Measurements from ENCODE around the gene CYP2D6.

The CYP2D6 gene

GRCh38 chr22:42090596-42091454 lies 39.8 kb downstream of the CYP2D6 start, which contains the start of gene NDUFA6:
Gene NDUFA6 (minus strand): TSS chr22:42090772. CDS start chr22:42090744, 28 bp downstream.
- in situ Hi-C loops (cut with HindIII; ENCODE audit: low sequenced_read_pairs) = no loop called here
- peak; percentile 99 for DNase-seq (ENCODE audit: low read depth, low spot score)
- TF ChIP-seq, protein P1, sequence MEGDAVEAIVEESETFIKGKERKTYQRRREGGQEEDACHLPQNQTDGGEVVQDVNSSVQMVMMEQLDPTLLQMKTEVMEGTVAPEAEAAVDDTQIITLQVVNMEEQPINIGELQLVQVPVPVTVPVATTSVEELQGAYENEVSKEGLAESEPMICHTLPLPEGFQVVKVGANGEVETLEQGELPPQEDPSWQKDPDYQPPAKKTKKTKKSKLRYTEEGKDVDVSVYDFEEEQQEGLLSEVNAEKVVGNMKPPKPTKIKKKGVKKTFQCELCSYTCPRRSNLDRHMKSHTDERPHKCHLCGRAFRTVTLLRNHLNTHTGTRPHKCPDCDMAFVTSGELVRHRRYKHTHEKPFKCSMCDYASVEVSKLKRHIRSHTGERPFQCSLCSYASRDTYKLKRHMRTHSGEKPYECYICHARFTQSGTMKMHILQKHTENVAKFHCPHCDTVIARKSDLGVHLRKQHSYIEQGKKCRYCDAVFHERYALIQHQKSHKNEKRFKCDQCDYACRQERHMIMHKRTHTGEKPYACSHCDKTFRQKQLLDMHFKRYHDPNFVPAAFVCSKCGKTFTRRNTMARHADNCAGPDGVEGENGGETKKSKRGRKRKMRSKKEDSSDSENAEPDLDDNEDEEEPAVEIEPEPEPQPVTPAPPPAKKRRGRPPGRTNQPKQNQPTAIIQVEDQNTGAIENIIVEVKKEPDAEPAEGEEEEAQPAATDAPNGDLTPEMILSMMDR (IDR thresholded peaks at IDR 0.05; ENCODE audit: low read depth, low read length) = peak; percentile 75
- peak within 1 kb of the TSS; percentile 66 for H3K4me3 ChIP-seq (ENCODE audit: low read depth, low read length)

- in situ Hi-C loops (cut with HindIII; ENCODE audit: low sequenced_read_pairs) = no loop called here
- no peak overlapping the region for H3K4me3 ChIP-seq (ENCODE audit: low read depth, low read length)
- TF ChIP-seq, protein P1 (IDR thresholded peaks at IDR 0.05; ENCODE audit: low read depth, low read length) = no peak
- DNase-seq (ENCODE audit: low read depth, low spot score) = no peak
These were observed 44.6 kb downstream of the CYP2D6 start for GRCh38 chr22:42086051-42086450.

GRCh38 chr22:42084874-42085273 lies 45.7 kb downstream of the CYP2D6 start:
- no peak for DNase-seq (ENCODE audit: low read depth, low spot score)
- H3K4me3 ChIP-seq (ENCODE audit: low read depth, low read length) = no peak overlapping the region
- in situ Hi-C loops (cut with HindIII; ENCODE audit: low sequenced_read_pairs) = no loop called here
- TF ChIP-seq, protein P1 (IDR thresholded peaks at IDR 0.05; ENCODE audit: low read depth, low read length) = no peak

GRCh38 chr22:42083119-42083518 lies 47.5 kb downstream of the CYP2D6 start:
- in situ Hi-C loops (cut with HindIII; ENCODE audit: low sequenced_read_pairs) = no loop called here
- H3K4me3 ChIP-seq (ENCODE audit: low read depth, low read length) = no peak overlapping the region
- TF ChIP-seq, protein P1 (IDR thresholded peaks at IDR 0.05; ENCODE audit: low read depth, low read length) = no peak
- DNase-seq (ENCODE audit: low read depth, low spot score) = no peak

DNA sequence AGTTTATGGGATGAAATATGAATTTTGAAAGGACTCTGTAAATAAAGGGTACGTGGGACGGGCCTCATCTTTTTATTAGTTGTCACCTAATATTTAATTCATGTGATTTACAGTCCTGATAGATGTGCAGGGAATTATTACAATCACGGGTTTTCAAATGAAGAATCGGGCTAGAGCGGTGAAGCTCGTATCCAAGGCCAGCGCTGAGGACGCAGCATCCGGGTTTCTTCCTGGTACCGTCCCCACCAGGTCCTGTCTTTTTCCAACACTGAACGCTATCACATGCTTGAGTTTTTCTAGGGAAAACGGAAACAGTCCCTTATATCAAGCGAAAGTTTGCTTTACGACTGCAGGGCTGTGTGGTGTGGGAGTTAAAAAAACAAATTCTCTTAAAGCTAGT lies 50.3 kb downstream of the CYP2D6 start:
- H3K4me3 ChIP-seq (ENCODE audit: low read depth, low read length) = peak overlapping the region; percentile 60
- in situ Hi-C loops (cut with HindIII; ENCODE audit: low sequenced_read_pairs) = no loop called here
- DNase-seq (ENCODE audit: low read depth, low spot score) = peak; percentile 58
- TF ChIP-seq, protein P1 (IDR thresholded peaks at IDR 0.05; ENCODE audit: low read depth, low read length) = no peak

DNA sequence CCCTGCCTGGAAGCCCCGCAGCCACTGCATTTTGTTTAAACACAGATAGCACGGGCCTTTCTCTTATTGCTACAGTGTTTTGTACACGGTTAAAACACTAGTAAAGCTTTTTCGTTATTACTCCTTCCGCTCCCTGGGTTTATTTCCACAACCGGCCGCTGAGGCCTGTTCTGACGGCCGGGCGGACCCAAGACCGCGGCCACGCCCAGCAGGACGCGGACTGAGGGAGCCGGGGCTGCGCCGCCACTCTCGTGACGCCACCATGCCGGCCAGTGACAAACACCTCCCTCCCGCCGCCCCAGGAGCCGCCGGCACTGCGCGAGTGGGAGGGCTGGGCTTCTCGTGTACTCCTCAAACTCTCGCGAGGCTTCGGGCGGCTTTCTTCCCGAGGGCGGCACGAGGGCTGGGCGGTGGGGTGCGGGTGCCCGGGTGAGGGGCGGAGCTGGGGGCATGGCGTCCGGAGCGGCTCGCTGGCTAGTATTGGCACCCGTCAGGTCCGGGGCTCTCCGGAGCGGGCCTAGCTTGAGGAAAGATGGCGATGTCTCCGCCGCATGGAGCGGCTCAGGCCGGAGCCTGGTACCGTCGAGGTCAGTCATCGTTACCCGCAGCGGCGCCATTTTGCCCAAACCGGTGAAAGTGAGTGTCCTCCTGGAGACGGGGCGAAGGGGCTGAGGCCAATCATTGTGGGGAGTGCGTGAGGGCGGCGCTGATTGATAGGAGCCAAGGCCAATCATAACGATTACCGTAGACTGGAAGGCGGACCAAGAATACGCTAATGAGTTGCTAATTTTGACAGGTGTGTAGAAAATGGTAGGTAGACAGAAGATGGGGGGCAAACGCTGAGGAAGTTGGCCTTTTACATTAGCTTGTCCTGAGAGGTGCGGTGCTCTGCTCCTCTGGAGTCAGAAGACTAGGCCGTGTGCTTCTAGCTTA lies 51.0 kb downstream of the CYP2D6 start, which contains the start of gene SMDT1:
SMDT1 (plus strand) TSS at position 382 of the 933 bp plus-strand sequence; CDS start at position 451, 69 bp downstream.
- in situ Hi-C loops (cut with HindIII; ENCODE audit: low sequenced_read_pairs) = no loop called here
- TF ChIP-seq, protein P1 (IDR thresholded peaks at IDR 0.05; ENCODE audit: low read depth, low read length) = no peak
- peak within 1 kb of the TSS; percentile 60 for H3K4me3 ChIP-seq (ENCODE audit: low read depth, low read length)
- peak; percentile 99 for DNase-seq (ENCODE audit: low read depth, low spot score)
